Mononuclear cell (primary cell): ENCODE data around the gene CEMIP2. TPM values are rescaled to one million over a fixed set of nuclear protein-coding genes. Genes with fewer than 3 reads are reported as not detected.

Source experiments
- H3K27me3 ChIP-seq: 2 replicates; pipeline ENCODE4 v1.6.0; 2011; ENCODE audit warnings: low read length, control low read depth; ENCODE audit not compliant: insufficient read depth
- H3K4me1 ChIP-seq: 2 replicates; pipeline ENCODE4 v1.5.1; 2011; ENCODE audit warnings: mild to moderate bottlenecking, low read length, control low read depth; ENCODE audit not compliant: insufficient read depth
- H3K4me3 ChIP-seq: 2 replicates; pipeline ENCODE4 v1.5.1; 2011; ENCODE audit warnings: mild to moderate bottlenecking, low read length, moderate library complexity
- H3K9me3 ChIP-seq: 2 replicates; pipeline ENCODE4 v1.5.1; 2011; ENCODE audit warnings: low read depth, mild to moderate bottlenecking, control low read depth, low read length
- total RNA-seq: library from RNA; depleted of rRNA; stranded (reverse); fragments of >200 nt; gene quantifications from one replicate; pipeline ENCODE4 v1.2.3, GENCODE V29; 2012

Gene CEMIP2
- total RNA-seq, 1 donor = 220 TPM

DNA sequence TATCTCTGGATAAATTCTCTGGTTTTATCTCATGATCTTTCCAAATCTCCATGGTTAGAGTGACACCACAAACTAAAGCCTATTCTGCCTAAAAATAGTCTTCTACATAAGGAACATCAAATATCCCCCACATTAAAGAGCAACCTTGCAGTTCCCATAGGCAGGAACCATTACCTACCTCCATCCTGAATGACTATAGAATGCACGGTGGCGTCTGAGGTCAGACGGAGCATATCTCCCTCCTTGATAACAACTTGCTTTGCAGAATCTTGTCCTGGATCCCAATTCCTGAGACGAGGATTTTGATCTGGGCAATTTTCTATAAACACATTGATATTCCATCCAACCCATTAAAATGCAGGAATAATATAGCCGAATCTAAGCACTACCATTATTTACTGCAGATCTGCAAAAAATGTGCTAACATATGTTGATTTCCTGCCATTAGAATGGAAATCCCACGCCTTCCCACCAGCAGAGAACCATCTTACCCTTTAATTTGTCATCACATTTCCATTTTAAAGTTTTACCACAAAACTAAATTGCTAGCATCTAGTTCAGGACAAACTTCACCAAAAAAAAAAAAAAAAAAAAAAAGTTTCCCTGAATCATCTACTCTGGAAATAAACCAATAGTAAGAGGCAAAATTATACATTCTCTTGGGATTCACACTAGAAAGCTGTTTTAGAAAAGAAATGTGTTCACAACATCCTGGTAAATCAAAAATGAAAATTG, 22.1 kb downstream of the CEMIP2 start:
- no peak overlapping the region for H3K4me3 ChIP-seq
- no peaks in the 10 kb centered on the region for H3K27me3 ChIP-seq
- H3K9me3 ChIP-seq = no peaks in the 10 kb centered on the region
- peaks cover 65% of the 10 kb centered on the region for H3K4me1 ChIP-seq

DNA sequence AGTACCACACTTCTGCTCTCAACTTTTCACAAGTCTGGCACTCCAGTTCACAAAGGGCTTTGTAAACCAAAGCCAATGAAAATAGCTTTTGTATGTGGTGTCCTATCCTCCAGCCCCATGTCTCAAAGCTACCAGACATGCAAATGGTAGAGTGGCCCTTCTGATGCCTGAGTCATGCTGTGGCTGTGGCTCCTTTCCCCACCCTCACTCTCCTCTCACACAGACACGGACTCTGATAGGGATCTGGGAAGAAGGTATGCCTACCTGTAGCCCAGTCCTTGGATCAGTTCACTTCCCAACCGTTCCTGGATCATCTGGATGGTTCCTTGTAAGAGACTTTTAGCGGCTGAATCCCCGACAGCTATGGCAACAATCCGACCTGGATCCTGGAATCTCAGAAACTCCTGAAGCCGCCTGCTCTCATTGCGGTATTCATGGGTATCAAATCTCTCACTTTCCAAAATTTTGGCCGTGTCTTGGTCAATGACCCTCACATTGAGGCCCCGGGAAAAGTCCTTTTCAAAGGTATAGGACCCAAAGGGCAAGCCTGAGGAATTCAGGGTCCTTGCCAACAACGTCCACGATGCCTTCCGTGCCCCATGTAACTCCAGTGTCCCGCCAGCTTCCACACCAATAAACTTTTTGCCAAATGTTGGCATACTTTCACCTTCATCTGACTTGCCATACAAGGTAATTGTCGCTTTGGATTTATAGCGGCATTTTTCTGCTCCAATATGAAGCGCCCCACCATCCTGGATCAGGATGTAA, 23.4 kb downstream of the CEMIP2 start:
- no peaks in the 10 kb centered on the region for H3K27me3 ChIP-seq
- peaks cover 64% of the 10 kb centered on the region for H3K4me1 ChIP-seq
- H3K9me3 ChIP-seq = no peaks in the 10 kb centered on the region
- H3K4me3 ChIP-seq = no peak overlapping the region

DNA sequence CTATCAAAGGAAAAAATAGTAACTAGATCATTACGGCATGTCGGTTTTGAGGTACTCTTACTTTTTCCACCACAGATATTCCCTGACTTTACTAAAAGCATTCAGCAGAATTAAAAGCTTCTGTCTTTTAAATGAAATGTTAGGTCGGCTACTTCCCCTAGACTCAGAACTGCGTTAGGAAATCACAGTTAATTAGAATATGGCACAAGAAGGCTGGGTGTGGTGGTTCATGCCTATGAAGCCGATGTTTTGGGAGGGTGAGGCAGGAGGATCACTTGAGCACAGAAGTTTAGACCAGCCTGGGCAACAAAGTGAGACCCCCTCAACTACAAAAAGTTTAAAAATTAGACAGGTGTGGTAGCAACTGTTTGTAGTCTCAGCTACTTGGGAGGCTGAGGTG, 24.4 kb downstream of the CEMIP2 start:
- peaks cover 59% of the 10 kb centered on the region for H3K4me1 ChIP-seq
- no peaks in the 10 kb centered on the region for H3K9me3 ChIP-seq
- no peak overlapping the region for H3K4me3 ChIP-seq
- no peaks in the 10 kb centered on the region for H3K27me3 ChIP-seq

DNA sequence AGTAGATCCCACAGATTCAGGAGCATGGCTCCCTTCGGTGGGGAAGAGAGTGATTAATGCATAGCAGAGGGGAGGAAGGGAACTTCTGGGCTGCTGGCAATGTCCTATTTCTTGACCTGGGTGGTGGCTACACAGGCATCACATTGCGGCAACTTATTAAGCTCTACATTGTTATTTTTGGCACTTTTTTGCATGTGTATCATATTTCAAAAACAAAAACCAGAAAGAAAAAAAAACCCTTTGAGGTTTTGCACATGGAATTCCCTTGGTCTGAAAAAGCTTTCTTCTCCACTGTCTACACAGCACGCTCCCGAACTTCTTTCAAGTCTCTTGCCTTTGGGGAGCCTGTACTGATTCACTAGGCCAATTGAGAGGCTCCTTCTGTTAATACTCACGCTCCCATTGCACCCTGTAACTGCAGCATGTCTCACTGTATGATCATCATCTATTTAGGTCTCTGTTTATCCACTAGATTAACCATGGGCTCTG, 25.1 kb downstream of the CEMIP2 start:
- H3K4me1 ChIP-seq = peaks cover 52% of the 10 kb centered on the region

DNA sequence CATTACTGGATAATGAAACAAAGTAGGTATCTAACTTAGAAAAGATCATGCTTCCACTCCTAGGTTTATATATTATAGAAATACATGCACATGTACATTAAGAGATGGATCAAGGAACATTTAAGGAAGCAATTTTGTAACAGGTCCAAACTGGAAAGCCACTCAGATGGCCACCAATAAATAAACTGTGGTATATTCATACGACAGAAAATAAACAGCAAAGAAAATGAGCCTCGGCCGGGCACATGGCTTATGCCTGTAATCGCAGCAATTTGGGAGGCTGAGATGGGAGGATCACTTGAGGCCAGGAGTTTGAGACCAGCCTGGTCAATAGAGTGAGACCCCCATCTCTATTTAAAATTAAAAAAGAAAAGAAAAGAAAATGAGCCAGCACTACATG, 25.6 kb downstream of the CEMIP2 start:
- Histone ChIP-seq H3K4me3 (no peak overlapping the region), H3K4me1 (peaks cover 47% of the 10 kb centered on the region), H3K9me3 (no peaks in the 10 kb centered on the region)

More for the DNA sequence above, 25.1 kb downstream of the CEMIP2 start:
- no peaks in the 10 kb centered on the region for H3K27me3 ChIP-seq
- no peaks in the 10 kb centered on the region for H3K9me3 ChIP-seq
- H3K4me3 ChIP-seq = no peak overlapping the region

DNA sequence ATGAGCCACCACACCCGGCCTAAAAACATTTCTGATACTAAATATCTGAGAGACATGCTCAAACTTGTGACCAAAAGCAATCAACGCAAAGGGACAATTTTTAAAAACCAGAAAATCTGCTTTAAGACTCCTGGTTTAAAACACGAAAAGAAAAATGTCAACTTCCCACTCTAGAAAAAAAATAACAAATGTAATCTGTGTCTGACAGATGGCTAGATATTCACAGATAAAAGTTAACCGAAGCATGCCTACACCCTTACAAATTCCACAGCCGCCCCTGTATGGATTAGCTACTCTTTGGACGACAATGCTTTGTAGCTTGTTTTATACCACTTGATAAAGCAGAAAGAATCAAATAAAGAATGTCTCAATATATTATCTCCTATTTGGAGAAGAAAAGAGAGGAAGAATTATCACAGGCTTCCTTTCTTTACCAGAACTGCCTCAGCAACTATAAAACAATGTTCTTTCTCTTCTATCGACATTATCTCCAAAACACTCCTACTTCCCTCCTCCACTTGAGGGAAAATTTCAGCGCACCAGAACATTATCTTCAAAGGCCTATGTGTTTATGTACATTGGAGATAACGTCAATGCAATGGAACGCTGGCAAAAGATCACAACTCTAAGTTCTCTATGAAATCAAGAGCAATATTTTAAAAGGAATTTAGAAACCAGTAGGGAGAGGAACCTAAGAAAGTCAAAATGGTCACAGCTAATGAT, 26.2 kb downstream of the CEMIP2 start:
- Histone ChIP-seq H3K9me3 (no peaks in the 10 kb centered on the region), H3K4me3 (no peak overlapping the region), H3K27me3 (no peaks in the 10 kb centered on the region), H3K4me1 (peaks cover 43% of the 10 kb centered on the region)

More for the DNA sequence above, 25.6 kb downstream of the CEMIP2 start:
- H3K27me3 ChIP-seq = no peaks in the 10 kb centered on the region

DNA sequence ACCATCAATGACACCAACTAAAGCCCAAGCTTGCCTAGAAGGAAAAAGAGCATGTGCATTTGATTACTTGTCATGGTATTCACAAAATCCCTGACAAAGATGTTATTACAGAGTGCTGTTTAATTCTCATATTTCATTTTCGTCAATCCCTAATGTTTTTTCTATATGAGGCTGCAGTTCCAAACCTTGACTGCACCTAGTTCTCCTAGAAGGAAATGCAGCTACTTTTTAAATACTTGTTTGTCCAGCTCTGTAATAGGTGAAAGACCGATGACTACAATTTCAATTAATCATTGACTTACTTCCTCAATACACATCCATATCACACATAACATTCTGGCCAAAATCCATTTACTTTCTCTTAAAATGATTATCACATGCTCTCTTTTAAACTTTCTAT, 28.1 kb downstream of the CEMIP2 start:
- Histone ChIP-seq H3K27me3 (no peaks in the 10 kb centered on the region), H3K4me3 (no peak overlapping the region), H3K4me1 (peaks cover 32% of the 10 kb centered on the region), H3K9me3 (no peaks in the 10 kb centered on the region)

DNA sequence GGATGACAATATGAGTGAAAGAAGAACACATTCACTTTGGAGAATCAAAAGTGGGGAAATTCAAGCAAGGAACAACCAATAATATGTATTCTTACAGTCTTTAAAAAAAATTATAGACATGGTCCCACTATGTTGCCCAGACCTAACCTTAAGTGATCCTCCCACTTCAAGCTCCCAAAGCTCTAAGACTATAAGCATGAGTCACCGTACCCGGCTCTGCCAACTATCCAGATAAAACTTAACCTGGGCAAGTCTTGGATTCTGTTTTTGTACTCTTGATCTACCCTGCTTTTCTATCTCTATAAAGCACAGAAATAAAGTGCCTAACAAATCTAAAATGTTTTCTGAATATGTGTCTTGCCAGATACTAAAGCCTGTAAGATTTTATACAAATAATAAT, 30.9 kb downstream of the CEMIP2 start:
- H3K4me1 ChIP-seq = peaks cover 5% of the 10 kb centered on the region
- H3K4me3 ChIP-seq = no peak overlapping the region
- no peaks in the 10 kb centered on the region for H3K27me3 ChIP-seq
- H3K9me3 ChIP-seq = no peaks in the 10 kb centered on the region

DNA sequence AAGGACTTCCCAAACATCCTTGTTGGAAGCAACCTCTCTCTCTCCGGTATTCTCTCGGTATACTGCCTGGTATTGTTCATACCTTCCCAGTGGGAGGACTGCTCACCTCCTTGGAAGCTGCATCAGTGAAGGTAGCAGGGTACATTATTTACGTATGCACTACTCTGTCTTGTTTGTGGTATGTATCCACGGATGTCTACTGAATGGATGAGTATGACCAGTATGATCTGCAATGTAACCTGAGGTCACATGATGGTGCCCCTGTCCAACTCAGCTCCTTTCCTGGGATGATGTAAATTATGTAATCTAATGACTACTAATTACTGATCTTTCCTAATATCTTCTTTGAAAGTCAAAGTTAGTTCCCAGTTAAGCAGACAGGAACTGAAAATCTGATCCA, 32.1 kb downstream of the CEMIP2 start:
- Histone ChIP-seq H3K27me3 (no peaks in the 10 kb centered on the region), H3K9me3 (no peaks in the 10 kb centered on the region), H3K4me1 (peaks cover 5% of the 10 kb centered on the region), H3K4me3 (no peak overlapping the region)

DNA sequence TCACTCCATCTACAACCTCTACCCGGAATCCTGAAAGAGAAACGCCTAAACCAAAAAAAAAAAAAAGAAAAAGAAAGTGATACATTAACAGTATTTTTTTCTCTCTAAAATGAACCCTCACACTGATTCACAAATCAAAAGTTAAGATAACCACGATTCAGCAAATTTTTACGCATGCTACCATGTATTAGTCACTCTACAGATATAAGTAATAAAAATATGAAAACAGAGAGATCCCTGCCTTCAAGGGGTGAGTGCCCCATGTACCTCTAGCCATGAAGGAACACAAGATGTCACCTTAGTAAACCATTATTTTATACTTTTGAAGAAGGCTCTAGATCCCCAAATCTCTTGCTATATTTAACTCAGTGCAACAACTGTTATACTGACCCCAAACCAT, 33.4 kb downstream of the CEMIP2 start:
- Histone ChIP-seq H3K9me3 (no peaks in the 10 kb centered on the region), H3K4me3 (no peak overlapping the region), H3K27me3 (no peaks in the 10 kb centered on the region), H3K4me1 (peaks cover 5% of the 10 kb centered on the region)

DNA sequence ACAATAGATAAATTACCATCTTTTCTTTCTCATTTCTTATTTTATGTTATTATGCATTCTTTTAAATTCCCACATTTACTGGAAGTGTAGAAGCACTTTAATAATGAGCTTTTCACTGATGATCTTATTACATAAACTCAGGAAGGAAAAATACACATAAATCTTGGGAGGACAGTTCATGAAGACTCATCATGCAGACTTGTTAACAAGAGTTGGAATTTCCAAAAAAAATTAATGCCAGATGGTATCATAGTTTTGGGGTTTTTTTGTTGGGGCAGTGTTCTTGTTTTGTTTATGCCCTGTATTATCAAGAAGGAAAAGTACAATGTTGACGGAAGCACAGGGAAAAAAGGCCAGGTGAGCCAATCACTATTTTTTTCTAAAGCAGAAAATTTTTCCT, 35.1 kb downstream of the CEMIP2 start:
- Histone ChIP-seq H3K4me3 (no peak overlapping the region), H3K9me3 (no peaks in the 10 kb centered on the region), H3K4me1 (peaks cover 5% of the 10 kb centered on the region), H3K27me3 (no peaks in the 10 kb centered on the region)

DNA sequence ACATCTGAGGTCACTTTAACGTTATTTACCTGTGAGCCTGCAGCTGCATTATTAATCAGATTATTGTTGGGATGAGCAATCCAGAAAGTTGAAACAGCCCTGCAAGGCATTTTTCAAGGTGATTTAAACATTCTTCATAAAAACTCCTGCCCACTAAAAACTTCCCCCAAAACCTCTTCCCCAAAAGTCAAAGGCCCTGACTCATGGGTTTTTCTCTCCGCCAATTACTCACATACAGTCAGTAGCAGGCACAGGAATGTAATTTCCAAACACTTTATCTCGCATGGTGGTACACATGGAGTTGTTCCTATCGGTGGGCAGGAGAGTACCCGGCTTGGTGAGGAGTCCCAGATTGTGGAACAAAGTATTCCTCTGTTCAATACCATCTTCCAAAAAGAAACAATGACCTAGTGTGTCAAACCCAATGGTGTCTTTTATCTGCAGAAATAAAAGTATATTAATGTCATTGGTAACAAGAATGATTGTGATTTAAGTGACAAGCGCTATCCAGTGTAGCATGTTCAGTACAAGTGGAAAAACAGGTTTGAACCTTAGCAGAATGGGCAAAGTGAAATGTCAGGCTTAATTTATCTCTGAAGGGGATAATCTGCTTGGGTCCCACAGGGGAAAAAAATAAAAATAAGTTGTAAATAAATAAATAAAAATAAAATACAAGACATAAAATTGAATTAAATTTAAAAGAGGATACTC, 38.3 kb downstream of the CEMIP2 start:
- H3K4me3 ChIP-seq = no peak overlapping the region
- H3K9me3 ChIP-seq = no peaks in the 10 kb centered on the region
- H3K27me3 ChIP-seq = no peaks in the 10 kb centered on the region

DNA sequence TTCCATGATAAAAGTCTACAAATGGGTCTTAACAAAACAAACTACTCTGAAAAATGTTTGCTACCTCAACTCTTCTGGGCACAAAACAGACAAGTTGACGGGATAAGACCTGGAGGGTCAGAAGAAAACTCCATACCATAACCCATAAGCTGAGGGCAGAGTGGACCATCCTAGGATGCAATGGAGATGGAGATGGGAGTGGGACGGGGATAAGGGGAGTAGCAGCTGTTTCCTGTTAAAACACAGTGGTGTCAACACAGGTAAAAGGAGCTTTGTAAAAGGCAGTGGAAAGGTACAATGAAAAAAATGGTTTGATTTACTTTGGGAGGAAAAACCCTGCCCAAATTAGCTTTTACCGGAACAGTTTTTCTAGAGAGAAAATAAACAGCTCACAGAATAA, 41.6 kb downstream of the CEMIP2 start:
- no peak overlapping the region for H3K4me3 ChIP-seq
- H3K4me1 ChIP-seq = no peaks in the 10 kb centered on the region
- H3K9me3 ChIP-seq = no peaks in the 10 kb centered on the region
- no peaks in the 10 kb centered on the region for H3K27me3 ChIP-seq

More for the DNA sequence above, 38.3 kb downstream of the CEMIP2 start:
- no peaks in the 10 kb centered on the region for H3K4me1 ChIP-seq

DNA sequence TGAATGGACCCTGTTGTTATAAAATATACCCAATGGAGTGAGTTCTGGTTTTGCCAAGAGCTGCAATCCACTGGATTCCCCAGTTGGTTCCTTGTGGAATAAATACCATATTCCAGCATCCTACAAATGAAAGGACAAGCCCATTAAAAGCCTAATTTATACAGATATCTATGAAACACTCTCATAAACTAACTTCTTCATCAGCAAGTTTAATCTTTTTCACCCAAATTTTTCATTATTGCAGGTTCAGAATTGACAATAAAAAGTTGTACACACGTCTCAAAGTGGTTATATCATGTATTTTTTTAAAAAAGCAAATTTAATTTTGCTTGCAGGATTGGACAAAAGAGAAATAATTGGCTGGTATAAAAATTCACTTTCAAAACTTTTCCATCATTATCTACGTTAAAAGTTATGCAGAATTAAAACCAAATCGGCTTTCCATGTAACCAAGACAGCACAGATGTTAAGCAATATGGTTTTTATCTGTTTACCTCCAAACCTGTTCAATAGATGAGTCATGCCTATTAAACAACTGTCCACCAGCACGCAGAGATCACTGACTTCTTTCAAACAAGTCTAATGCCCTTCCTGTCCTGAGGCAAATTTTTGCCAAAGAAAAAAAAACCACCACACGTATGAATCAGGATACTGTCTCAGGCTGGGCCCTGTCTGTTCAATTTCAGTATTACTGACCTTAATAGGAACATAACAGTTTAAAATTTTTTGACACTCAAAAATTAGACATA, 42.5 kb downstream of the CEMIP2 start:
- Histone ChIP-seq H3K9me3 (no peaks in the 10 kb centered on the region), H3K4me1 (no peaks in the 10 kb centered on the region), H3K4me3 (no peak overlapping the region), H3K27me3 (no peaks in the 10 kb centered on the region)
